SK-N-SH (cell line): ENCODE measurements around the gene TNRC6B. TPM values are rescaled to one million over a fixed set of nuclear protein-coding genes. Genes with fewer than 3 reads are reported as not detected.

Experiments
- CTCF ChIA-PET: fragments of 300-600, 350-600 bp; formaldehyde crosslinking; extraction: SDS; loops from one replicate; lab custom pipeline; 2021; lab: Yijun Ruan, JAX
- POLR2A ChIA-PET: fragments of 350-600 bp; sonication (Branson Sonifier 250); formaldehyde crosslinking; extraction: SDS; loops from one replicate; lab custom pipeline; 2020; ENCODE audit warnings: antibody characterized with exemption, inconsistent platforms; lab: Yijun Ruan, JAX
- DNase-seq: peaks from one replicate; pipeline ENCODE4 v3.0.0; 2012
- H2AFZ ChIP-seq: fragments of 200-600 bp; sonication (generic); 2 replicates; pipeline ENCODE4 v1.8.1; 2016; ENCODE audit warnings: antibody characterized with exemption, mild to moderate bottlenecking, low read depth
- H3F3A ChIP-seq: fragments of 200-600 bp; sonication (generic); replicated peaks from 2 replicates; pipeline ENCODE3; 2016; ENCODE audit warnings: antibody characterized with exemption, mild to moderate bottlenecking; ENCODE audit not compliant: insufficient read depth
- H3K27ac ChIP-seq, 2 experiments: fragments of 200-500 bp in 1 of 2; fragments of 200-600 bp in 1 of 2; sonication (Bioruptor generic) in 1 of 2; sonication (generic), shearing (Covaris generic) in 1 of 2; 2 replicates each; pipeline versions ENCODE4 v1.5.1 to v1.6.1; 2014 to 2016; ENCODE audit warnings: low read depth in 2 of 2, inconsistent platforms in 1 of 2, low read length in 1 of 2, mild to moderate bottlenecking in 1 of 2, mixed read lengths in 1 of 2
- H3K27me3 ChIP-seq: fragments of 200-600 bp; sonication (generic), shearing (Covaris generic); 2 replicates; pipeline ENCODE4 v1.6.1; 2016; ENCODE audit warnings: mixed run types; ENCODE audit not compliant: insufficient read depth
- H3K36me3 ChIP-seq, 2 experiments: fragments of 200-500 bp in 1 of 2; fragments of 200-600 bp in 1 of 2; sonication (Bioruptor generic) in 1 of 2; sonication (generic) in 1 of 2; replicated peaks in 1 of 2; 2 replicates each; pipeline versions ENCODE3 to v1.5.1; 2014 to 2016; ENCODE audit warnings: low read length in 1 of 2, mild to moderate bottlenecking in 1 of 2; ENCODE audit not compliant: insufficient read depth in 2 of 2, control insufficient read depth in 1 of 2
- H3K4me1 ChIP-seq, 2 experiments: fragments of 200-500 bp in 1 of 2; fragments of 200-600 bp in 1 of 2; sonication (Bioruptor generic) in 1 of 2; sonication (generic), shearing (Covaris generic) in 1 of 2; 2 replicates each; pipeline versions ENCODE4 v1.5.1 to v1.6.1; 2014 to 2016; ENCODE audit warnings: low read depth in 1 of 2, low read length in 1 of 2, mixed run types in 1 of 2; ENCODE audit not compliant: insufficient read depth in 2 of 2, control insufficient read depth in 1 of 2
- H3K4me2 ChIP-seq: fragments of 200-600 bp; sonication (generic), shearing (Covaris generic); 2 replicates; pipeline ENCODE4 v1.6.1; 2017; ENCODE audit warnings: mixed run types
- H3K4me3 ChIP-seq, 2 experiments: fragments of 200-500 bp in 1 of 2; fragments of 200-600 bp in 1 of 2; sonication (Bioruptor generic) in 1 of 2; sonication (generic), shearing (Covaris generic) in 1 of 2; 2 replicates each; pipeline versions ENCODE4 v1.5.1 to v1.8.1; 2014 to 2016; ENCODE audit warnings: low read depth in 2 of 2, inconsistent platforms in 1 of 2, low read length in 1 of 2, mild to moderate bottlenecking in 1 of 2, mixed read lengths in 1 of 2, moderate library complexity in 1 of 2
- H3K79me2 ChIP-seq: fragments of 200-600 bp; sonication (generic); 2 replicates; pipeline ENCODE4 v1.8.1; 2017; ENCODE audit warnings: mild to moderate bottlenecking; ENCODE audit not compliant: insufficient read depth
- H3K9ac ChIP-seq: fragments of 200-600 bp; sonication (generic); 2 replicates; pipeline ENCODE4 v1.6.1; 2017; ENCODE audit warnings: mixed run types
- H3K9me2 ChIP-seq: fragments of 200-600 bp; sonication (generic); 2 replicates; pipeline ENCODE4 v1.6.1; 2017; ENCODE audit warnings: mixed run types
- H3K9me3 ChIP-seq: fragments of 200-600 bp; sonication (generic); 2 replicates; pipeline ENCODE4 v1.6.1; 2017; ENCODE audit warnings: mixed run types, mild to moderate bottlenecking, moderate library complexity
- H4K20me1 ChIP-seq: fragments of 200-600 bp; sonication (generic); 2 replicates; pipeline ENCODE4 v1.6.1; 2017; ENCODE audit warnings: mild to moderate bottlenecking, mixed run types; ENCODE audit not compliant: insufficient read depth
- CHD2 ChIP-seq: fragments of 150-350 bp; IDR thresholded peaks from 2 replicates; pipeline ENCODE4 v1.6.1; 2018; ENCODE audit warnings: low read length; ENCODE audit not compliant: partially characterized antibody
- FOSL2 ChIP-seq: IDR thresholded peaks from 2 replicates; pipeline ENCODE4 v1.4.0; 2012; ENCODE audit warnings: low read depth, mild to moderate bottlenecking, moderate library complexity, borderline replicate concordance
- FOXJ3 ChIP-seq: sonication (generic); formaldehyde crosslinking; IDR thresholded peaks from 2 replicates; pipeline ENCODE4 v1.5.1; 2020; ENCODE audit warnings: mild to moderate bottlenecking, missing genetic modification reagents
- JUND ChIP-seq: IDR thresholded peaks from 2 replicates; pipeline ENCODE4 v1.4.0; 2012
- MEF2A ChIP-seq: IDR thresholded peaks from 2 replicates; pipeline ENCODE4 v1.4.0; 2012; ENCODE audit warnings: low read depth, borderline replicate concordance
- NRF1 ChIP-seq: IDR thresholded peaks from 2 replicates; pipeline ENCODE4 v1.6.1; 2012; ENCODE audit warnings: low read depth, mild to moderate bottlenecking, low read length
- POLR2AphosphoS5 ChIP-seq: IDR thresholded peaks from 2 replicates; pipeline ENCODE4 v1.6.1; 2012; ENCODE audit warnings: low read depth, low read length
- RAD21 ChIP-seq: IDR thresholded peaks from 2 replicates; pipeline ENCODE4 v1.6.1; 2012; ENCODE audit warnings: mild to moderate bottlenecking, low read length
- RXRA ChIP-seq: IDR thresholded peaks from 2 replicates; pipeline ENCODE4 v1.4.0; 2012; ENCODE audit warnings: low read depth, mild to moderate bottlenecking, borderline replicate concordance
- SIN3A ChIP-seq: IDR thresholded peaks from 2 replicates; pipeline ENCODE4 v1.6.1; 2012; ENCODE audit warnings: low read depth, mild to moderate bottlenecking, low read length, moderate library complexity, borderline replicate concordance
- SMC3 ChIP-seq: IDR thresholded peaks from 2 replicates; pipeline ENCODE4 v1.6.1; 2012; ENCODE audit warnings: low read depth, low read length, improper control_type of control experiment
- TEAD4 ChIP-seq: IDR thresholded peaks from 2 replicates; pipeline ENCODE4 v1.4.0; 2012; ENCODE audit warnings: mild to moderate bottlenecking, borderline replicate concordance; ENCODE audit not compliant: insufficient read depth
- YY1 ChIP-seq: IDR thresholded peaks from 2 replicates; pipeline ENCODE4 v1.4.0; 2012; ENCODE audit warnings: low read depth, mild to moderate bottlenecking
- WGBS: methylation state at CpG from one replicate; pipeline ENCODE4 v1.1.6; 2017; ENCODE audit warnings: low lambda C conversion rate; 5-methylcytosine and 5-hydroxymethylcytosine counted together
- polyA plus RNA-seq, 3 experiments: library from polyadenylated mRNA; depleted of rRNA; stranded (reverse); fragments of >200 nt; gene quantifications; 2 replicates each; pipeline ENCODE4 v1.2.3, GENCODE V29; 2012
- TF ChIP-seq, protein P1 (sequence below): fragments of 150-350 bp; IDR thresholded peaks from 2 replicates; pipeline ENCODE4 v1.6.1; 2017; ENCODE audit warnings: antibody characterized with exemption, low read length, low read depth, borderline replicate concordance
- TF ChIP-seq, protein P2 (sequence below): IDR thresholded peaks from 2 replicates; pipeline ENCODE4 v1.4.0; 2012; ENCODE audit warnings: low read depth, borderline replicate concordance
- TF ChIP-seq, protein P3 (sequence below): fragments of 200-600 bp; sonication (generic); IDR thresholded peaks from 2 replicates; pipeline ENCODE4 v1.6.1; 2017; ENCODE audit warnings: antibody characterized with exemption, mild to moderate bottlenecking, moderate library complexity

The TNRC6B gene
- polyA plus RNA-seq, 1 of the 3 experiments (the other 2 are of a cell fraction) = 1.2 TPM

DNA sequence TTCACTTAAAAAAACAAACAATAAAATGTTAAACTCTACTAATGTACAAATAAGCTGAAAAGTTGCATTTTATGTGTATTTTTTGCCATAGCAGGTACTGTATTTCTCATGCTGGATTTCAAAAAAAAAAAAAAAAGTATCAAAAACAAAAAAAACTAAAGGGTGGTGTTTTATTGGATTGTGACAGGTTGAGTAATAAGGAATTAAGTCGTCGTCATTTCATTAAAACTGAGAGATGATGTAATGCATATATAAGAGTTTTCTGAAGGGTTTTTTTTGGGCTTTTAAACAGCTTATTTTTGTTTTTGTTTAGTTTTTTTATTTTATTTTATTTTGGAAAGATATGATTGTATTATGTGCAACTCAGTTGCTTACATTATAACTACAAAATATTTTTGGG, 157.6 kb downstream of the TNRC6B start:
- Histone ChIP-seq H3K9me3 (no peaks in the 10 kb centered on the region), H3K79me2 (no peaks in the 10 kb centered on the region), H3K9me2 (no peaks in the 10 kb centered on the region), H2AFZ (no peak overlapping the region), H3K4me2 (no peak overlapping the region), H3K4me3 (no peak overlapping the region), H3K4me1 (peaks cover 0 to 13% of the 10 kb centered on the region in 2 experiments; a peak in 3 of 4 replicates), H3K36me3 (no peaks in the 10 kb centered on the region), H3K9ac (no peak overlapping the region), H4K20me1 (no peaks in the 10 kb centered on the region), H3F3A (no peaks in the 10 kb centered on the region), H3K27me3 (no peaks in the 10 kb centered on the region), H3K27ac (no peak overlapping the region)
- CTCF ChIA-PET = no interaction called here
- WGBS = 78% methylated on average over 2 of the region's 2 CpGs
- POLR2A ChIA-PET = no interaction called here
- TF ChIP-seq TEAD4 (no peak), JUND (no peak), FOXJ3 (no peak), MEF2A (no peak), NRF1 (no peak), RXRA (no peak), POLR2AphosphoS5 (no peak), FOSL2 (no peak)
- TF ChIP-seq, protein P1, sequence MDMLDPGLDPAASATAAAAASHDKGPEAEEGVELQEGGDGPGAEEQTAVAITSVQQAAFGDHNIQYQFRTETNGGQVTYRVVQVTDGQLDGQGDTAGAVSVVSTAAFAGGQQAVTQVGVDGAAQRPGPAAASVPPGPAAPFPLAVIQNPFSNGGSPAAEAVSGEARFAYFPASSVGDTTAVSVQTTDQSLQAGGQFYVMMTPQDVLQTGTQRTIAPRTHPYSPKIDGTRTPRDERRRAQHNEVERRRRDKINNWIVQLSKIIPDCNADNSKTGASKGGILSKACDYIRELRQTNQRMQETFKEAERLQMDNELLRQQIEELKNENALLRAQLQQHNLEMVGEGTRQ = no peak
- TF ChIP-seq, protein P2, sequence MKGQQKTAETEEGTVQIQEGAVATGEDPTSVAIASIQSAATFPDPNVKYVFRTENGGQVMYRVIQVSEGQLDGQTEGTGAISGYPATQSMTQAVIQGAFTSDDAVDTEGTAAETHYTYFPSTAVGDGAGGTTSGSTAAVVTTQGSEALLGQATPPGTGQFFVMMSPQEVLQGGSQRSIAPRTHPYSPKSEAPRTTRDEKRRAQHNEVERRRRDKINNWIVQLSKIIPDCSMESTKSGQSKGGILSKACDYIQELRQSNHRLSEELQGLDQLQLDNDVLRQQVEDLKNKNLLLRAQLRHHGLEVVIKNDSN = no peak
- TF ChIP-seq, protein P3, sequence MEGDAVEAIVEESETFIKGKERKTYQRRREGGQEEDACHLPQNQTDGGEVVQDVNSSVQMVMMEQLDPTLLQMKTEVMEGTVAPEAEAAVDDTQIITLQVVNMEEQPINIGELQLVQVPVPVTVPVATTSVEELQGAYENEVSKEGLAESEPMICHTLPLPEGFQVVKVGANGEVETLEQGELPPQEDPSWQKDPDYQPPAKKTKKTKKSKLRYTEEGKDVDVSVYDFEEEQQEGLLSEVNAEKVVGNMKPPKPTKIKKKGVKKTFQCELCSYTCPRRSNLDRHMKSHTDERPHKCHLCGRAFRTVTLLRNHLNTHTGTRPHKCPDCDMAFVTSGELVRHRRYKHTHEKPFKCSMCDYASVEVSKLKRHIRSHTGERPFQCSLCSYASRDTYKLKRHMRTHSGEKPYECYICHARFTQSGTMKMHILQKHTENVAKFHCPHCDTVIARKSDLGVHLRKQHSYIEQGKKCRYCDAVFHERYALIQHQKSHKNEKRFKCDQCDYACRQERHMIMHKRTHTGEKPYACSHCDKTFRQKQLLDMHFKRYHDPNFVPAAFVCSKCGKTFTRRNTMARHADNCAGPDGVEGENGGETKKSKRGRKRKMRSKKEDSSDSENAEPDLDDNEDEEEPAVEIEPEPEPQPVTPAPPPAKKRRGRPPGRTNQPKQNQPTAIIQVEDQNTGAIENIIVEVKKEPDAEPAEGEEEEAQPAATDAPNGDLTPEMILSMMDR = no peak
- no peak for DNase-seq

DNA sequence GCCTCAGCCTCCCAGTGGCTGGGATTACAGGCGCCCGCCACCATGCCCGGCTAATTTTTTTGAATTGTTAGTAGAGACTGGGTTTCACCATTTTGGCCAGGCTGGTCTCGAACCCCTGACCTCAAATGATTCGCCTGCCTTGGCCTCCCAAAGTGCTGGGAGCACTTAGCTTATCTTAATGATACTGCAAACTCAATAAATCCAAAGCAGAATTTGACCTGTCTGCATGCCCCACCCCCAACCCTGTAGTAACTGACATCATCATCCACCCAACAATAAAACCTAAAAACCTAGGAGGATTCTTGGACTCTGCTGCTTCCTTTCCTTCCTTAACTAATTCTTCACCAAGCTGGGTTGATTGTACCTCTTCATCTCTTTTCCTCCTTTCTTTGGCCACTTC, 162.3 kb downstream of the TNRC6B start:
- Histone ChIP-seq H3K9me2 (no peaks in the 10 kb centered on the region), H3K79me2 (no peaks in the 10 kb centered on the region), H4K20me1 (no peaks in the 10 kb centered on the region), H3F3A (no peaks in the 10 kb centered on the region), H3K4me2 (no peak overlapping the region), H3K4me1 (no peaks in the 10 kb centered on the region; a peak in 2 of 4 replicates), H2AFZ (no peak overlapping the region), H3K9me3 (no peaks in the 10 kb centered on the region), H3K27ac (no peak overlapping the region), H3K9ac (no peak overlapping the region), H3K36me3 (no peaks in the 10 kb centered on the region), H3K4me3 (no peak overlapping the region), H3K27me3 (no peaks in the 10 kb centered on the region)
- 93% methylated on average over 5 of the region's 5 CpGs for WGBS
- no peak for DNase-seq
- CTCF ChIA-PET = no interaction called here
- TF ChIP-seq SMC3 = no peak
- no peak for TF ChIP-seq RAD21
- TF ChIP-seq, protein P1 = no peak
- TF ChIP-seq YY1 = no peak
- no peak for TF ChIP-seq JUND
- TF ChIP-seq CHD2 = no peak
- no peak for TF ChIP-seq SIN3A
- TF ChIP-seq POLR2AphosphoS5 = no peak
- POLR2A ChIA-PET = interaction anchor here (1.4 kb wide), 1 partner anchor 163 kb away, joined by 3 read pairs; the partner anchor contains the start of gene TNRC6B
